ENCODE measurements around the gene OSBPL2.

OSBPL2 gene

DNA sequence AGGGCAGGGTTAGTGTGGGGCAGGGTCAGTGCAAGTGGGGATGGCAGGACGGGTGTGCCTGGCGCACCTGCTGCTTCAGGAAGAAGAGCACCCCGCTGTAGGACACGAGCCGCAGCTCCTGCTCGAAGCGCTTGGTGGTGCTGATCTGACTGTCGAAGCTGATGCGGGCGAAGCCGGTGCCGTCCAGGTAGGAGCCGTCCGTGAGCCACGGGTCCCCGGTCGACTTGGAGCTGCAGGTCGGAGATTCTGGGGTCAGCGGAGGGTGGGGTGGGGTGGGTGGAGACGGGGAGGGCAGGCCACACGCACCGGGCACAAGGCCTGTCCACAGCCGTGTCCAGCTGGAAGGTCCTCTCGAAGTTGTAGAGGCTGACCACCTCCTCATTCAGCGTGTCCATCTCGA lies 74.7 kb downstream of the OSBPL2 start:
- Histone ChIP-seq H3K9ac (ENCODE audit: low read depth, low read length) (no peak overlapping the region), H3K4me1 (ENCODE audit: insufficient read depth, low read length) (no peaks in the 10 kb centered on the region), H3K4me3 (ENCODE audit: low read depth in 1 of 2, low read length in 2 of 2) (no peak overlapping the region), H3K36me3 (ENCODE audit: insufficient read depth, low read length) (peaks cover 13% of the 10 kb centered on the region), H4K20me1 (ENCODE audit: insufficient read depth, low read length) (peaks cover 12% of the 10 kb centered on the region), H3K27ac (ENCODE audit: low read length) (no peak overlapping the region), H3K79me2 (ENCODE audit: insufficient read depth, low read length) (no peaks in the 10 kb centered on the region), H3K27me3 (ENCODE audit: insufficient read depth, low read length, poor library complexity) (no peaks in the 10 kb centered on the region), H3K9me3 (ENCODE audit: insufficient read depth, low read length, severe bottlenecking) (no peaks in the 10 kb centered on the region), H3K4me2 (ENCODE audit: insufficient read depth, low read length) (no peak overlapping the region), H2AFZ (ENCODE audit: low read depth, low read length) (no peak overlapping the region)
- ATAC-seq (ENCODE audit: insufficient read depth, low read depth) = no peak
- TF ChIP-seq, protein P1, sequence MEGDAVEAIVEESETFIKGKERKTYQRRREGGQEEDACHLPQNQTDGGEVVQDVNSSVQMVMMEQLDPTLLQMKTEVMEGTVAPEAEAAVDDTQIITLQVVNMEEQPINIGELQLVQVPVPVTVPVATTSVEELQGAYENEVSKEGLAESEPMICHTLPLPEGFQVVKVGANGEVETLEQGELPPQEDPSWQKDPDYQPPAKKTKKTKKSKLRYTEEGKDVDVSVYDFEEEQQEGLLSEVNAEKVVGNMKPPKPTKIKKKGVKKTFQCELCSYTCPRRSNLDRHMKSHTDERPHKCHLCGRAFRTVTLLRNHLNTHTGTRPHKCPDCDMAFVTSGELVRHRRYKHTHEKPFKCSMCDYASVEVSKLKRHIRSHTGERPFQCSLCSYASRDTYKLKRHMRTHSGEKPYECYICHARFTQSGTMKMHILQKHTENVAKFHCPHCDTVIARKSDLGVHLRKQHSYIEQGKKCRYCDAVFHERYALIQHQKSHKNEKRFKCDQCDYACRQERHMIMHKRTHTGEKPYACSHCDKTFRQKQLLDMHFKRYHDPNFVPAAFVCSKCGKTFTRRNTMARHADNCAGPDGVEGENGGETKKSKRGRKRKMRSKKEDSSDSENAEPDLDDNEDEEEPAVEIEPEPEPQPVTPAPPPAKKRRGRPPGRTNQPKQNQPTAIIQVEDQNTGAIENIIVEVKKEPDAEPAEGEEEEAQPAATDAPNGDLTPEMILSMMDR (IDR thresholded peaks at IDR 0.05; ENCODE audit: borderline replicate concordance, extremely low read depth, low read length, poor library complexity, severe bottlenecking) = no peak
- TF ChIP-seq EZH2 (IDR thresholded peaks at IDR 0.05; ENCODE audit: borderline replicate concordance, low read depth, low read length, severe bottlenecking) = no peak
- no peak for DNase-seq

DNA sequence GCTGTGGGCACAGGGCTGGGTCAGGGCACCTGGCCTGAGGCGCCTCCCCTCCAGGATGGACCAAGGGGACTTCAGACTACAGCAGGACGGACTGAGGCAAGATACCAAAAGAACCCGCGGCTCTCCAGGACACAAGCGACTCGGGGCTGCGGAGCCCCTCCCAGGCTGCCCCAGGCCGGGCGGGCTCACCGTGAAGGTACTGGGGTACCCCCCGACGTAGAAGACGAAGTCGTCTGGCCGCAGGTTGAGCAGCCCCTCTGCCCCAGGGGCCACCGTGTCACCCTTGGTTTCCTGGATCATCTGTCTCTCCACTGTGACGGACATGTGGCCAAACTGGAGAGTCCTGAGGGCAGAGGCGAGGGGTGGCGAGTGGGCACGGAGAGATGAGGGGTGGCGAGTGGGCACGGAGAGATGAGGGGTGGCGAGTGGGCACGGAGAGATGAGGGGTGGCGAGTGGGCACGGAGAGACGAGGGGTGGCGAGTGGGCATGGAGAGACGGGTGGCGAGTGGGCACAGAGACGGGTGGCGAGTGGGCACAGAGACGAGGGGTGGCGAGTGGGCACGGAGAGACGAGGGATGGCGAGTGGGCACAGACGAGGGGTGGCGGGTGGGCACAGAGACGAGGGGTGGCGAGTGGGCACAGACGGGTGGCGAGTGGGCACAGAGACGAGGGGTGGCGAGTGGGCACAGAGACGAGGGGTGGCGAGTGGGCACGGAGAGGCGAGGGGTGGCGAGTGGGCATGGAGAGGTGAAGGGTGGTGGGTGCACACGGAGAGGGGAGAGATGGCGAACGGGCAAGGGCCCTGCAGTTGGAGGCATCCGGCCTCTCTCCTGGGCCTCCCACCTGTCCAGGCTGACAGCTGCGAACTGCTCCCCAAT lies 75.4 kb downstream of the OSBPL2 start:
- Histone ChIP-seq H3K27ac (ENCODE audit: low read length) (no peak overlapping the region), H3K4me3 (ENCODE audit: low read depth in 1 of 2, low read length in 2 of 2) (no peak overlapping the region), H3K9me3 (ENCODE audit: insufficient read depth, low read length, severe bottlenecking) (no peaks in the 10 kb centered on the region), H2AFZ (ENCODE audit: low read depth, low read length) (no peak overlapping the region), H3K79me2 (ENCODE audit: insufficient read depth, low read length) (no peaks in the 10 kb centered on the region), H3K27me3 (ENCODE audit: insufficient read depth, low read length, poor library complexity) (no peaks in the 10 kb centered on the region), H3K36me3 (ENCODE audit: insufficient read depth, low read length) (peaks cover 7% of the 10 kb centered on the region), H3K4me1 (ENCODE audit: insufficient read depth, low read length) (no peaks in the 10 kb centered on the region), H3K4me2 (ENCODE audit: insufficient read depth, low read length) (no peak overlapping the region), H4K20me1 (ENCODE audit: insufficient read depth, low read length) (peaks cover 5% of the 10 kb centered on the region), H3K9ac (ENCODE audit: low read depth, low read length) (no peak overlapping the region)
- ATAC-seq (ENCODE audit: insufficient read depth, low read depth) = no peak
- no peak for TF ChIP-seq EZH2 (IDR thresholded peaks at IDR 0.05; ENCODE audit: borderline replicate concordance, low read depth, low read length, severe bottlenecking)
- TF ChIP-seq, protein P1 (IDR thresholded peaks at IDR 0.05; ENCODE audit: borderline replicate concordance, extremely low read depth, low read length, poor library complexity, severe bottlenecking) = no peak
- DNase-seq = no peak

DNA sequence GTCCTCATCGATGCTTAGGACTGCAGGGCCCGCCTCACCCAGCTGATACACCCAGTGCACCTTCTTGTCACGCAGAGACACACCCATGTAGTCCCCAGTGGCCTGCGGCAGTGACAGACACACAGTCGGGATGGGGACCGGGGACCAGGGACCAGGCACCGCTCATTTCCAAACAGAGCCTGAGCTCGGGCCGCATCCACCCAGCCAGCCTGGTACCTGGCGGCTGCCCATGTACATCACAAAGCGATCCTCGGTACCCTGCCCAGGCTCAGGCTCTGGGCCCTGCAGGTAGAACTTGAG lies 76.0 kb downstream of the OSBPL2 start:
- H3K27ac ChIP-seq (ENCODE audit: low read length) = no peak overlapping the region
- ATAC-seq (ENCODE audit: insufficient read depth, low read depth) = no peak
- no peak overlapping the region for H3K9ac ChIP-seq (ENCODE audit: low read depth, low read length)
- H3K79me2 ChIP-seq (ENCODE audit: insufficient read depth, low read length) = no peaks in the 10 kb centered on the region
- no peak overlapping the region for H2AFZ ChIP-seq (ENCODE audit: low read depth, low read length)
- H3K9me3 ChIP-seq (ENCODE audit: insufficient read depth, low read length, severe bottlenecking) = no peaks in the 10 kb centered on the region
- peaks cover 4% of the 10 kb centered on the region; the same call in 1 of the 2 replicates for H4K20me1 ChIP-seq (ENCODE audit: insufficient read depth, low read length)
- H3K27me3 ChIP-seq (ENCODE audit: insufficient read depth, low read length, poor library complexity) = no peaks in the 10 kb centered on the region
- H3K36me3 ChIP-seq (ENCODE audit: insufficient read depth, low read length) = peaks cover under 1% of the 10 kb centered on the region; the same call in 1 of the 2 replicates
- H3K4me1 ChIP-seq (ENCODE audit: insufficient read depth, low read length) = no peaks in the 10 kb centered on the region
- H3K4me3 ChIP-seq (ENCODE audit: low read depth in 1 of 2, low read length in 2 of 2) = no peak overlapping the region
- H3K4me2 ChIP-seq (ENCODE audit: insufficient read depth, low read length) = no peak overlapping the region
- no peak for DNase-seq
- no peak for TF ChIP-seq EZH2 (IDR thresholded peaks at IDR 0.05; ENCODE audit: borderline replicate concordance, low read depth, low read length, severe bottlenecking)
- TF ChIP-seq, protein P1 (IDR thresholded peaks at IDR 0.05; ENCODE audit: borderline replicate concordance, extremely low read depth, low read length, poor library complexity, severe bottlenecking) = no peak

All from DND-41 (cell line).